Aorta (tissue), 5 donors: ENCODE measurements around the gene TENM4. TPM values are rescaled to one million over a fixed set of nuclear protein-coding genes. Genes with fewer than 3 reads are reported as not detected.

Experiments
- ATAC-seq: fragments of 200-7000 bp; cut with Tn5 transposase; one replicate; pipeline ENCODE4 v1.9.1; 2022; ENCODE audit warnings: moderate library complexity; ENCODE audit not compliant: low FRiP score
- DNase-seq, 2 donors: peaks; one replicate each; pipeline ENCODE4 v3.0.0-alpha.2; 2020
- H3K27ac ChIP-seq, 2 donors: one replicate each; pipeline ENCODE4 v1.5.1; 2013; ENCODE audit warnings: low read length in 2 of 2, mild to moderate bottlenecking in 2 of 2, moderate library complexity in 2 of 2, control low read depth in 1 of 2, inconsistent platforms in 1 of 2, low read depth in 1 of 2
- H3K27me3 ChIP-seq, 2 donors: one replicate each; pipeline ENCODE4 v1.6.1; 2013; ENCODE audit warnings: control low read depth in 1 of 2, low read length in 1 of 2, mild to moderate bottlenecking in 1 of 2, moderate library complexity in 1 of 2; ENCODE audit not compliant: insufficient read depth in 2 of 2, control insufficient read depth in 1 of 2
- H3K36me3 ChIP-seq, 2 donors: one replicate each; pipeline ENCODE4 v1.6.1; 2013; ENCODE audit warnings: control low read depth in 1 of 2, low read length in 1 of 2, mild to moderate bottlenecking in 1 of 2; ENCODE audit not compliant: insufficient read depth in 2 of 2, control insufficient read depth in 1 of 2
- H3K4me1 ChIP-seq, 2 donors: one replicate each; pipeline ENCODE4 v1.6.1; 2013; ENCODE audit warnings: low read length in 2 of 2, control low read depth in 1 of 2, mild to moderate bottlenecking in 1 of 2, moderate library complexity in 1 of 2; ENCODE audit not compliant: insufficient read depth in 2 of 2, control insufficient read depth in 1 of 2
- H3K4me3 ChIP-seq, 2 donors: one replicate each; pipeline ENCODE4 v1.5.1; 2013; ENCODE audit warnings: low read length in 2 of 2, control low read depth in 1 of 2, mild to moderate bottlenecking in 1 of 2
- H3K9me3 ChIP-seq: one replicate; pipeline ENCODE4 v1.6.1; 2013; ENCODE audit warnings: mild to moderate bottlenecking, low read length; ENCODE audit not compliant: control insufficient read depth
- WGBS, 2 donors: extraction: QIAGEN DNeasy Blood & Tissue Kit; methylation state at CpG; one replicate each; pipeline ENCODE4 v1.1.7; 2013; 5-methylcytosine and 5-hydroxymethylcytosine counted together
- intact Hi-C, 2 donors: fragments of 100-400 bp; cut with DNase I; formaldehyde crosslinking; loops; one replicate each; pipeline versions ENCODE4 v1.14.2 to v1.15.0; 2022
- polyA plus RNA-seq, 2 donors: library from polyadenylated mRNA; stranded (reverse); fragments of 200-250 nt; gene quantifications; one replicate each; pipeline ENCODE4 v1.2.3, GENCODE V29; 2013
- total RNA-seq, 2 donors: library from RNA; stranded (reverse); fragmentation: NEBNext Ultra II Directional; extraction: Animal tissue kit (Norgen Biotek cat#: 25700); gene quantifications; one replicate each; pipeline ENCODE4 v1.2.1, GENCODE V29; 2021
- donor health status: healthy with polysubstance abuse.
- donor health status: Bipolar disorder and iron deficiency.
- donor health status: DM: no; HTN: no; CAD: no.
- donor health status: DM: no; HTN: no; CAD: no.
- donor health status: DM: yes; HTN: yes; CAD: no.

The TENM4 gene
- total and polyA plus RNA-seq, 4 donors = 0.20 to 9.1 (median 2.5) TPM

GRCh38 chr11:78720281-78720989 is 720.4 kb downstream of the TENM4 start:
- H3K4me1 ChIP-seq = no peaks in the 10 kb centered on the region
- ATAC-seq (no peak), DNase-seq (no peak)
- no peaks in the 10 kb centered on the region for H3K36me3 ChIP-seq
- no peak overlapping the region for H3K4me3 ChIP-seq
- no peak overlapping the region for H3K27ac ChIP-seq
- intact Hi-C loops = no loop called here
- H3K9me3 ChIP-seq = no peaks in the 10 kb centered on the region
- H3K27me3 ChIP-seq = no peaks in the 10 kb centered on the region

GRCh38 chr11:78717041-78717440 is 723.8 kb downstream of the TENM4 start:
- Histone ChIP-seq H3K4me3 (no peak overlapping the region), H3K4me1 (no peaks in the 10 kb centered on the region), H3K9me3 (no peaks in the 10 kb centered on the region), H3K27me3 (no peaks in the 10 kb centered on the region), H3K36me3 (no peaks in the 10 kb centered on the region), H3K27ac (no peak overlapping the region)
- DNase-seq (no peak), ATAC-seq (no peak)
- intact Hi-C loops = loop anchor here (2.0 to 10.0 kb wide), 2 partner anchors 70 to 368 kb away; no protein-coding TSS in a partner anchor

GRCh38 chr11:78715639-78716311 is 725.1 kb downstream of the TENM4 start:
- Histone ChIP-seq H3K36me3 (peaks cover 0 to 3% of the 10 kb centered on the region in 2 donors), H3K27me3 (no peaks in the 10 kb centered on the region), H3K9me3 (no peaks in the 10 kb centered on the region), H3K4me1 (no peaks in the 10 kb centered on the region), H3K27ac (no peak overlapping the region), H3K4me3 (no peak overlapping the region)
- intact Hi-C loops = loop anchor here (1.0 to 10.0 kb wide), 3 partner anchors 69 to 369 kb away; no protein-coding TSS in a partner anchor
- ATAC-seq = peak; percentile 75
- WGBS, 2 donors = 34 to 37% methylated on average over 8 of the region's 8 CpGs
- peak; percentile 75 to 89 for DNase-seq

GRCh38 chr11:78714539-78714938 is 726.3 kb downstream of the TENM4 start:
- ATAC-seq = no peak
- H3K27ac ChIP-seq = no peak overlapping the region
- H3K27me3 ChIP-seq = no peaks in the 10 kb centered on the region
- no peak overlapping the region for H3K4me3 ChIP-seq
- no peak for DNase-seq
- H3K4me1 ChIP-seq = no peaks in the 10 kb centered on the region
- no peaks in the 10 kb centered on the region for H3K9me3 ChIP-seq
- intact Hi-C loops = loop anchor here in 1 of 2 donors (10.0 kb wide), 1 partner anchor 370 kb away; no protein-coding TSS in a partner anchor
- peaks cover 0 to 3% of the 10 kb centered on the region in 2 donors for H3K36me3 ChIP-seq
- 71 to 89% methylated on average over 3 of the region's 3 CpGs for WGBS, 2 donors

- Histone ChIP-seq H3K27me3 (no peaks in the 10 kb centered on the region), H3K4me1 (no peaks in the 10 kb centered on the region), H3K36me3 (peaks cover 0 to 3% of the 10 kb centered on the region in 2 donors), H3K4me3 (no peak overlapping the region), H3K27ac (no peak overlapping the region), H3K9me3 (no peaks in the 10 kb centered on the region)
- DNase-seq = no peak
- intact Hi-C loops = loop anchor here in 1 of 2 donors (10.0 kb wide), 1 partner anchor 373 kb away; no protein-coding TSS in a partner anchor
- ATAC-seq = no peak
- 97 to 98% methylated on average over 3 of the region's 3 CpGs for WGBS, 2 donors
Observed at GRCh38 chr11:78711735-78712134, 729.1 kb downstream of the TENM4 start.

GRCh38 chr11:78710417-78710816 is 730.4 kb downstream of the TENM4 start:
- Histone ChIP-seq H3K36me3 (peaks cover 0 to 3% of the 10 kb centered on the region in 2 donors), H3K4me1 (no peaks in the 10 kb centered on the region), H3K4me3 (no peak overlapping the region), H3K27me3 (no peaks in the 10 kb centered on the region), H3K27ac (no peak overlapping the region), H3K9me3 (no peaks in the 10 kb centered on the region)
- no peak for DNase-seq
- 90 to 91% methylated on average over 4 of the region's 4 CpGs for WGBS, 2 donors
- no peak for ATAC-seq
- intact Hi-C loops = loop anchor here in 1 of 2 donors (10.0 kb wide), 1 partner anchor 374 kb away; no protein-coding TSS in a partner anchor

- DNase-seq (no peak), ATAC-seq (no peak)
- Histone ChIP-seq H3K4me3 (no peak overlapping the region), H3K9me3 (no peaks in the 10 kb centered on the region), H3K4me1 (no peaks in the 10 kb centered on the region), H3K27ac (no peak overlapping the region), H3K27me3 (no peaks in the 10 kb centered on the region), H3K36me3 (peaks cover 0 to 3% of the 10 kb centered on the region in 2 donors)
- intact Hi-C loops = no loop called here
- WGBS, 2 donors = 97 to 98% methylated on average over 6 of the region's 6 CpGs
Observed at GRCh38 chr11:78708388-78708787, 732.4 kb downstream of the TENM4 start.

GRCh38 chr11:78706551-78706950 is 734.3 kb downstream of the TENM4 start:
- H3K27me3 ChIP-seq = no peaks in the 10 kb centered on the region
- intact Hi-C loops = no loop called here
- no peaks in the 10 kb centered on the region for H3K36me3 ChIP-seq
- H3K9me3 ChIP-seq = no peaks in the 10 kb centered on the region
- 36 to 37% methylated on average over 6 of the region's 6 CpGs for WGBS, 2 donors
- DNase-seq (no peak), ATAC-seq (no peak)
- H3K4me3 ChIP-seq = no peak overlapping the region
- no peaks in the 10 kb centered on the region for H3K4me1 ChIP-seq
- no peak overlapping the region for H3K27ac ChIP-seq

- Histone ChIP-seq H3K27ac (no peak overlapping the region), H3K36me3 (no peaks in the 10 kb centered on the region), H3K4me3 (no peak overlapping the region), H3K27me3 (no peaks in the 10 kb centered on the region), H3K4me1 (no peaks in the 10 kb centered on the region), H3K9me3 (no peaks in the 10 kb centered on the region)
- WGBS, 2 donors = 88 to 89% methylated on average over 8 of the region's 8 CpGs
- DNase-seq (no peak), ATAC-seq (no peak)
- intact Hi-C loops = no loop called here
Observed at GRCh38 chr11:78704811-78705210, 736.0 kb downstream of the TENM4 start.
